C4-2B (cell line): Measurements from ENCODE around the gene MED9.

ENCODE experiments used
- ZFX ChIP-seq: fragments of 450-650 bp; IDR thresholded peaks from 2 replicates; pipeline ENCODE4 v1.6.1; 2017
- TF ChIP-seq, protein P1 (sequence below): fragments of 450-650 bp; conservative IDR thresholded peaks from 2 replicates; pipeline ENCODE4 v1.5.1; 2017; ENCODE audit warnings: mild to moderate bottlenecking

- TF ChIP-seq, protein P1, sequence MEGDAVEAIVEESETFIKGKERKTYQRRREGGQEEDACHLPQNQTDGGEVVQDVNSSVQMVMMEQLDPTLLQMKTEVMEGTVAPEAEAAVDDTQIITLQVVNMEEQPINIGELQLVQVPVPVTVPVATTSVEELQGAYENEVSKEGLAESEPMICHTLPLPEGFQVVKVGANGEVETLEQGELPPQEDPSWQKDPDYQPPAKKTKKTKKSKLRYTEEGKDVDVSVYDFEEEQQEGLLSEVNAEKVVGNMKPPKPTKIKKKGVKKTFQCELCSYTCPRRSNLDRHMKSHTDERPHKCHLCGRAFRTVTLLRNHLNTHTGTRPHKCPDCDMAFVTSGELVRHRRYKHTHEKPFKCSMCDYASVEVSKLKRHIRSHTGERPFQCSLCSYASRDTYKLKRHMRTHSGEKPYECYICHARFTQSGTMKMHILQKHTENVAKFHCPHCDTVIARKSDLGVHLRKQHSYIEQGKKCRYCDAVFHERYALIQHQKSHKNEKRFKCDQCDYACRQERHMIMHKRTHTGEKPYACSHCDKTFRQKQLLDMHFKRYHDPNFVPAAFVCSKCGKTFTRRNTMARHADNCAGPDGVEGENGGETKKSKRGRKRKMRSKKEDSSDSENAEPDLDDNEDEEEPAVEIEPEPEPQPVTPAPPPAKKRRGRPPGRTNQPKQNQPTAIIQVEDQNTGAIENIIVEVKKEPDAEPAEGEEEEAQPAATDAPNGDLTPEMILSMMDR, result no peak
- no peak for TF ChIP-seq ZFX
Observed at GRCh38 chr17:17481860-17482259, 5.1 kb downstream of the MED9 start.
